Measurements from ENCODE around the gene ZSWIM8.

GRCh38 chr10:73809061-73809818 is 23.8 kb downstream of the ZSWIM8 start:
- no peak for TF ChIP-seq EZH2 (IDR thresholded peaks at IDR 0.05; ENCODE audit: insufficient read depth, poor library complexity, severe bottlenecking)
- TF ChIP-seq EZH2phosphoT487 (IDR thresholded peaks at IDR 0.05; ENCODE audit: insufficient read depth, low read depth): no peak
